ENCODE results near the gene WWOX. TPM values are rescaled to one million over a fixed set of nuclear protein-coding genes. Genes with fewer than 3 reads are reported as not detected.

The WWOX gene
- total and polyA plus RNA-seq, 2 donors (not counting 1 experiment from before 2014, with no cell fraction given), result 10.5 to 42.3 TPM

GRCh38 chr16:78656887-78657286, 557.4 kb downstream of the WWOX start:
- Mint-ChIP-seq H3K9me3 (ENCODE audit: insufficient read depth) (no peaks in the 10 kb centered on the region), H3K4me3 (no peak overlapping the region), H3K27ac (no peak overlapping the region), H3K4me1 (peaks cover 6% of the 10 kb centered on the region), H3K27me3 (peaks cover 4% of the 10 kb centered on the region)
- H3K4me2 ChIP-seq (replicated peaks; ENCODE audit: low read depth, low read length, poor library complexity, severe bottlenecking), result no peak overlapping the region
- H3K9ac ChIP-seq (ENCODE audit: low read length), result no peak overlapping the region
- CTCF ChIA-PET, result no interaction called here
- no peaks in the 10 kb centered on the region for H3K27me3 ChIP-seq (replicated peaks in 1 of 4; ENCODE audit: control extremely low read depth in 1 of 4, control insufficient read depth in 3 of 4, insufficient read depth in 4 of 4, low read length in 3 of 4)
- no peaks in the 10 kb centered on the region for H4K20me1 ChIP-seq (ENCODE audit: control insufficient read depth, insufficient read depth, low read length, poor library complexity, severe bottlenecking)
- intact Hi-C loops (cut with micrococcal nuclease), result no loop called here
- ATAC-seq (ENCODE audit: low read depth), result no peak
- H3K27ac ChIP-seq (ENCODE audit: low read length in 2 of 2), result no peak overlapping the region
- H3K79me2 ChIP-seq (ENCODE audit: control insufficient read depth, insufficient read depth, low read length), result no peaks in the 10 kb centered on the region
- H2AFZ ChIP-seq (ENCODE audit: insufficient read depth, low read depth, low read length, poor library complexity, severe bottlenecking), result no peak overlapping the region
- TF ChIP-seq CTCF (IDR thresholded peaks at IDR 0.05) (no peak), EZH2 (IDR thresholded peaks at IDR 0.05; ENCODE audit: borderline replicate concordance, insufficient read depth, low read depth, low read length, poor library complexity, severe bottlenecking) (no peak)
- no peaks in the 10 kb centered on the region for H3K9me3 ChIP-seq (ENCODE audit: control extremely low read depth in 1 of 3, control insufficient read depth in 2 of 3, insufficient read depth in 1 of 3, low read length in 2 of 3)
- no peaks in the 10 kb centered on the region for H3K36me3 ChIP-seq (replicated peaks in 1 of 2; ENCODE audit: control extremely low read depth in 1 of 2, control insufficient read depth in 1 of 2, extremely low read depth in 1 of 2, insufficient read depth in 2 of 2, low read length in 1 of 2)
- no peak for DNase-seq
- POLR2A ChIA-PET, result no interaction called here
- 97% methylated on average over 8 of the region's 10 CpGs for WGBS (ENCODE audit: insufficient coverage)
- H3K4me1 ChIP-seq (ENCODE audit: control insufficient read depth in 2 of 2, insufficient read depth in 2 of 2, low read length in 2 of 2), result no peaks in the 10 kb centered on the region
- no peak overlapping the region for H3K4me3 ChIP-seq (ENCODE audit: control extremely low read depth in 1 of 5, extremely low read depth in 1 of 5, insufficient read depth in 1 of 5, low read depth in 2 of 5, low read length in 4 of 5)

- H3K27ac ChIP-seq (ENCODE audit: low read length in 2 of 2), result no peak overlapping the region
- ChIA-PET POLR2A (no interaction called here), CTCF (no interaction called here)
- no peak overlapping the region for H3K27ac Mint-ChIP-seq
- no peaks in the 10 kb centered on the region for H3K36me3 ChIP-seq (replicated peaks in 1 of 2; ENCODE audit: control extremely low read depth in 1 of 2, control insufficient read depth in 1 of 2, extremely low read depth in 1 of 2, insufficient read depth in 2 of 2, low read length in 1 of 2)
- TF ChIP-seq EZH2 (IDR thresholded peaks at IDR 0.05; ENCODE audit: borderline replicate concordance, insufficient read depth, low read depth, low read length, poor library complexity, severe bottlenecking) (no peak), CTCF (IDR thresholded peaks at IDR 0.05) (no peak)
- no peaks in the 10 kb centered on the region for H3K27me3 ChIP-seq (replicated peaks in 1 of 4; ENCODE audit: control extremely low read depth in 1 of 4, control insufficient read depth in 3 of 4, insufficient read depth in 4 of 4, low read length in 3 of 4)
- H4K20me1 ChIP-seq (ENCODE audit: control insufficient read depth, insufficient read depth, low read length, poor library complexity, severe bottlenecking), result no peaks in the 10 kb centered on the region
- H3K4me3 Mint-ChIP-seq, result no peak overlapping the region
- DNase-seq, result no peak
- H3K79me2 ChIP-seq (ENCODE audit: control insufficient read depth, insufficient read depth, low read length), result no peaks in the 10 kb centered on the region
- H3K4me1 ChIP-seq (ENCODE audit: control insufficient read depth in 2 of 2, insufficient read depth in 2 of 2, low read length in 2 of 2), result no peaks in the 10 kb centered on the region
- no peaks in the 10 kb centered on the region for H3K9me3 Mint-ChIP-seq (ENCODE audit: insufficient read depth)
- peaks cover 6% of the 10 kb centered on the region for H3K4me1 Mint-ChIP-seq
- ATAC-seq (ENCODE audit: low read depth), result no peak
- no peak overlapping the region for H2AFZ ChIP-seq (ENCODE audit: insufficient read depth, low read depth, low read length, poor library complexity, severe bottlenecking)
- peaks cover 4% of the 10 kb centered on the region for H3K27me3 Mint-ChIP-seq
- H3K4me2 ChIP-seq (replicated peaks; ENCODE audit: low read depth, low read length, poor library complexity, severe bottlenecking), result no peak overlapping the region
- H3K9ac ChIP-seq (ENCODE audit: low read length), result no peak overlapping the region
- 26% methylated on average over 7 of the region's 9 CpGs for WGBS (ENCODE audit: insufficient coverage)
- no peaks in the 10 kb centered on the region for H3K9me3 ChIP-seq (ENCODE audit: control extremely low read depth in 1 of 3, control insufficient read depth in 2 of 3, insufficient read depth in 1 of 3, low read length in 2 of 3)
- no peak overlapping the region for H3K4me3 ChIP-seq (ENCODE audit: control extremely low read depth in 1 of 5, extremely low read depth in 1 of 5, insufficient read depth in 1 of 5, low read depth in 2 of 5, low read length in 4 of 5)
- intact Hi-C loops (cut with micrococcal nuclease), result no loop called here
Observed at GRCh38 chr16:78659216-78659615, 559.8 kb downstream of the WWOX start.
